ENCODE results near the gene IPPK. TPM values are rescaled to one million over a fixed set of nuclear protein-coding genes. Genes with fewer than 3 reads are reported as not detected.

Gene IPPK
- total and polyA plus RNA-seq, 2 of the 8 experiments (the other 6 are each of a cell fraction or from before 2014, with no cell fraction given) = 10.5 to 13.6 TPM

GRCh38 chr9:92616199-92616641 lies 53.7 kb downstream of the IPPK start:
- ChIA-PET POLR2A (ENCODE audit: partially characterized antibody) (interaction anchor here (1.4 to 1.7 kb wide), 3 partner anchors 14 to 362 kb away, joined by 4 read pairs; partner anchors contain the start of genes CENPP and NOL8), CTCF (ENCODE audit: partially characterized antibody) (interaction anchor here (0.6 to 2.4 kb wide), 3 partner anchors 10 to 515 kb away, joined by 3 to 12 read pairs (median 4); no protein-coding TSS in a partner anchor)
- FAIRE-seq = no peak
- Histone ChIP-seq H4K5ac (ENCODE audit: insufficient read length, low read depth, low read length) (no peak overlapping the region), H3K4me1 (replicated peaks in 1 of 4; ENCODE audit: control insufficient read depth in 3 of 4, insufficient read depth in 4 of 4, low read length in 3 of 4) (no peaks in the 10 kb centered on the region), H3K23me2 (ENCODE audit: low read depth, low read length) (no peaks in the 10 kb centered on the region), H4K20me1 (replicated peaks in 1 of 2; ENCODE audit: control insufficient read depth in 1 of 2, insufficient read depth in 2 of 2, low read length in 2 of 2) (peaks cover 0 to 2% of the 10 kb centered on the region in 2 experiments), H3K23ac (ENCODE audit: insufficient read length) (no peak overlapping the region), H3K36me3 (ENCODE audit: control insufficient read depth in 2 of 4, insufficient read depth in 4 of 4, low read length in 3 of 4) (peaks cover 5 to 21% (median 13%) of the 10 kb centered on the region in 4 experiments; a peak in 6 of 8 replicates), H3K18ac (ENCODE audit: extremely low read depth, low read length) (no peak overlapping the region), H3K79me2 (ENCODE audit: control insufficient read depth in 1 of 2, insufficient read depth in 2 of 2, low read length in 2 of 2) (no peaks in the 10 kb centered on the region), H3K4me3 (ENCODE audit: extremely low read depth in 1 of 4, insufficient read depth in 2 of 4, low read depth in 3 of 4, low read length in 4 of 4) (no peak overlapping the region), H3K4ac (replicated peaks; ENCODE audit: insufficient read length, low read depth, low read length) (no peak overlapping the region), H2BK12ac (ENCODE audit: low read depth, low read length) (no peak overlapping the region), H3K9ac (replicated peaks in 1 of 4; ENCODE audit: extremely low read depth in 1 of 4, low read depth in 3 of 4, low read length in 3 of 4) (no peak overlapping the region), H3K27me3 (replicated peaks in 1 of 4; ENCODE audit: control insufficient read depth in 3 of 4, extremely low read depth in 1 of 4, insufficient read depth in 3 of 4, low read length in 3 of 4) (no peaks in the 10 kb centered on the region), H3K14ac (ENCODE audit: insufficient read length) (no peak overlapping the region), H2AK5ac (ENCODE audit: low read depth, low read length) (no peak overlapping the region), H4K91ac (replicated peaks; ENCODE audit: insufficient read length, low read length) (no peak overlapping the region), H3K9me3 (ENCODE audit: insufficient read depth in 2 of 2, low read depth in 1 of 2, low read length in 1 of 2) (no peaks in the 10 kb centered on the region), H3K4me2 (ENCODE audit: insufficient read depth in 1 of 2, low read depth in 2 of 2, low read length in 2 of 2) (no peak overlapping the region), H3K79me1 (ENCODE audit: low read depth, low read length) (no peaks in the 10 kb centered on the region), H4K8ac (ENCODE audit: extremely low read depth, insufficient read depth, low read length) (no peak overlapping the region), H2BK20ac (ENCODE audit: low read length) (no peak overlapping the region), H2AFZ (ENCODE audit: low read length) (no peak overlapping the region), H2BK15ac (ENCODE audit: low read length) (no peak overlapping the region), H2BK120ac (replicated peaks; ENCODE audit: low read depth, low read length) (no peak overlapping the region), H2BK5ac (ENCODE audit: low read depth, low read length) (no peak overlapping the region), H3K27ac (ENCODE audit: low read depth, low read length) (no peak overlapping the region), H3K56ac (replicated peaks; ENCODE audit: insufficient read length, low read depth, low read length) (no peak overlapping the region)
- no peak for DNase-seq (ENCODE audit: low read depth in 1 of 2, low spot score in 2 of 2)
- whole genome bisulfite sequencing, 2 experiments (ENCODE audit: extremely low coverage in 1 of 2, insufficient coverage in 1 of 2, insufficient read length in 1 of 2, insufficient replicate concordance in 2 of 2, low coverage in 1 of 2, low lambda C conversion rate in 2 of 2, missing lambda C conversion rate in 1 of 2) = 97% methylated on average over 11 of the region's 11 CpGs; no CpG with 5 or more reads in 1 of the 2 experiments
- no peak for TF ChIP-seq POLR2AphosphoS5 (IDR thresholded peaks at IDR 0.05; ENCODE audit: low read depth, low read length)
- TF ChIP-seq FOSL1 (IDR thresholded peaks at IDR 0.05; ENCODE audit: insufficient read depth, low read depth, low read length) = no peak
- no peak for TF ChIP-seq SIX5 (IDR thresholded peaks at IDR 0.05; ENCODE audit: low read depth, low read length)
- TF ChIP-seq NRF1 (IDR thresholded peaks at IDR 0.05; ENCODE audit: low read depth, low read length) = no peak
- no peak for TF ChIP-seq RBBP5 (IDR thresholded peaks at IDR 0.05; ENCODE audit: borderline replicate concordance, low read depth, low read length)
- no peak for TF ChIP-seq KDM5A (IDR thresholded peaks at IDR 0.05; ENCODE audit: low read length)
- no peak for TF ChIP-seq PHF8 (conservative IDR thresholded peaks at IDR 0.05; ENCODE audit: low read depth, low read length)
- no peak for TF ChIP-seq SUZ12 (IDR thresholded peaks at IDR 0.05; ENCODE audit: low read length)
- no peak for TF ChIP-seq TAF7 (optimal IDR thresholded peaks at IDR 0.05; ENCODE audit: borderline replicate concordance, low read depth, low read length)
- no peak for TF ChIP-seq RNF2 (IDR thresholded peaks at IDR 0.05; ENCODE audit: borderline replicate concordance, low read depth, low read length, missing control alignments, poor library complexity, severe bottlenecking)
- no peak for TF ChIP-seq GABPA (IDR thresholded peaks at IDR 0.05; ENCODE audit: borderline replicate concordance, insufficient read depth, low read length)
- no peak for TF ChIP-seq BACH1 (IDR thresholded peaks at IDR 0.05; ENCODE audit: low read length)

Measured in H1 (cell line).